HepG2 (cell line): ENCODE results near the gene MOV10L1.

Source experiments
- MYC ChIP-seq: sonication (generic); formaldehyde crosslinking; IDR thresholded peaks from 2 replicates; pipeline ENCODE4 v1.9.0; 2021; ENCODE audit warnings: missing genetic modification reagents, borderline replicate concordance
- NBN ChIP-seq: fragments of 450-650 bp; conservative IDR thresholded peaks from 2 replicates; pipeline ENCODE4 v1.6.1; 2017
- RBFOX2 ChIP-seq: fragments of 200-400 bp; formaldehyde crosslinking; IDR thresholded peaks from 2 replicates; pipeline ENCODE4 v1.6.1; 2017; ENCODE audit warnings: low read depth, mild to moderate bottlenecking, low read length
- RXRA ChIP-seq: sonication (generic); formaldehyde crosslinking; IDR thresholded peaks from 2 replicates; pipeline ENCODE4 v1.5.1; 2020; ENCODE audit warnings: missing genetic modification reagents
- SP1 ChIP-seq, 2 experiments: fragments of 450-650 bp in 1 of 2; sonication (generic) in 1 of 2; formaldehyde crosslinking in 1 of 2; IDR thresholded peaks; 2 replicates each; pipeline versions ENCODE4 v1.4.0 to v1.6.1; 2016 to 2020; ENCODE audit warnings: missing genetic modification reagents in 1 of 2
- WIZ ChIP-seq: sonication (generic); formaldehyde crosslinking; IDR thresholded peaks from 2 replicates; pipeline ENCODE4 v1.5.1; 2020; ENCODE audit warnings: mild to moderate bottlenecking, missing genetic modification reagents
- ZFP1 ChIP-seq: IDR thresholded peaks from 2 replicates; pipeline ENCODE4 v1.6.1; 2016
- ZNF143 ChIP-seq: sonication (generic); formaldehyde crosslinking; IDR thresholded peaks from 2 replicates; pipeline ENCODE4 v1.4.0; 2020; ENCODE audit warnings: missing genetic modification reagents
- ZSCAN29 ChIP-seq: sonication (generic); formaldehyde crosslinking; conservative IDR thresholded peaks from 2 replicates; pipeline ENCODE4 v1.4.0; 2020; ENCODE audit warnings: mild to moderate bottlenecking, missing genetic modification reagents
- TF ChIP-seq, protein P1 (sequence below): sonication (generic); formaldehyde crosslinking; IDR thresholded peaks from 2 replicates; pipeline ENCODE4 v1.5.0; 2020; ENCODE audit warnings: mild to moderate bottlenecking, missing genetic modification reagents, moderate library complexity
- TF ChIP-seq, protein P2 (sequence below): sonication (generic); formaldehyde crosslinking; IDR thresholded peaks from 2 replicates; pipeline ENCODE4 v1.5.1; 2020; ENCODE audit warnings: missing genetic modification reagents, mild to moderate bottlenecking, borderline replicate concordance

DNA sequence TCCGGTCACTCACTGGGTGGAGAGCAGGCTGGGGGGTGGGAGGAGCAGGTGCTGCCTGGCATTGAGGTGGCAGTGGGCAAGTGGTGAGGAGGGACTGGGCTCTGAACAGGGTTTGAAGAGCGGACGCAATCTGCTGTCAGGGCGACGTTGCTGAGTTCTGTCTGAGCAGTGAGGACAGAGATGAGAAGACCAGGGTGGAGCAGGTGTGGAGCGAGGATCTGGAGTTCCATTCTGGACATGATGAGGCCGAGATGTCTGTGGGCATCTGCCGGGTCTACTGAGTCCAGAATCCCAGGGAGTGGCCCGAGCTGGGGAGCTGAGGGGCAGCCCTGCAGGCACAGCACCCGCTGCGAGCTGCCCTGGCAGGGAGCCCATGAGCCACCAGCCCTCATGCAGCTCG is 2.2 kb upstream of the MOV10L1 start:
- TF ChIP-seq RBFOX2 (no peak), ZFP1 (CRISPR knock-in tag) (no peak), RXRA (CRISPR knock-in tag) (no peak), ZNF143 (CRISPR knock-in tag) (no peak), ZSCAN29 (no peak), NBN (no peak), MYC (CRISPR knock-in tag) (no peak), WIZ (CRISPR knock-in tag) (no peak), SP1 (IDR thresholded peaks at IDR 0.05) (no peak), SP1 (CRISPR knock-in tag; IDR thresholded peaks at IDR 0.05) (no peak)
- TF ChIP-seq, protein P1, sequence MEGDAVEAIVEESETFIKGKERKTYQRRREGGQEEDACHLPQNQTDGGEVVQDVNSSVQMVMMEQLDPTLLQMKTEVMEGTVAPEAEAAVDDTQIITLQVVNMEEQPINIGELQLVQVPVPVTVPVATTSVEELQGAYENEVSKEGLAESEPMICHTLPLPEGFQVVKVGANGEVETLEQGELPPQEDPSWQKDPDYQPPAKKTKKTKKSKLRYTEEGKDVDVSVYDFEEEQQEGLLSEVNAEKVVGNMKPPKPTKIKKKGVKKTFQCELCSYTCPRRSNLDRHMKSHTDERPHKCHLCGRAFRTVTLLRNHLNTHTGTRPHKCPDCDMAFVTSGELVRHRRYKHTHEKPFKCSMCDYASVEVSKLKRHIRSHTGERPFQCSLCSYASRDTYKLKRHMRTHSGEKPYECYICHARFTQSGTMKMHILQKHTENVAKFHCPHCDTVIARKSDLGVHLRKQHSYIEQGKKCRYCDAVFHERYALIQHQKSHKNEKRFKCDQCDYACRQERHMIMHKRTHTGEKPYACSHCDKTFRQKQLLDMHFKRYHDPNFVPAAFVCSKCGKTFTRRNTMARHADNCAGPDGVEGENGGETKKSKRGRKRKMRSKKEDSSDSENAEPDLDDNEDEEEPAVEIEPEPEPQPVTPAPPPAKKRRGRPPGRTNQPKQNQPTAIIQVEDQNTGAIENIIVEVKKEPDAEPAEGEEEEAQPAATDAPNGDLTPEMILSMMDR: no peak
- TF ChIP-seq, protein P2, sequence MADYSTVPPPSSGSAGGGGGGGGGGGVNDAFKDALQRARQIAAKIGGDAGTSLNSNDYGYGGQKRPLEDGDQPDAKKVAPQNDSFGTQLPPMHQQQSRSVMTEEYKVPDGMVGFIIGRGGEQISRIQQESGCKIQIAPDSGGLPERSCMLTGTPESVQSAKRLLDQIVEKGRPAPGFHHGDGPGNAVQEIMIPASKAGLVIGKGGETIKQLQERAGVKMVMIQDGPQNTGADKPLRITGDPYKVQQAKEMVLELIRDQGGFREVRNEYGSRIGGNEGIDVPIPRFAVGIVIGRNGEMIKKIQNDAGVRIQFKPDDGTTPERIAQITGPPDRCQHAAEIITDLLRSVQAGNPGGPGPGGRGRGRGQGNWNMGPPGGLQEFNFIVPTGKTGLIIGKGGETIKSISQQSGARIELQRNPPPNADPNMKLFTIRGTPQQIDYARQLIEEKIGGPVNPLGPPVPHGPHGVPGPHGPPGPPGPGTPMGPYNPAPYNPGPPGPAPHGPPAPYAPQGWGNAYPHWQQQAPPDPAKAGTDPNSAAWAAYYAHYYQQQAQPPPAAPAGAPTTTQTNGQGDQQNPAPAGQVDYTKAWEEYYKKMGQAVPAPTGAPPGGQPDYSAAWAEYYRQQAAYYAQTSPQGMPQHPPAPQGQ (CRISPR knock-in tag): no peak
